ENCODE data around the gene ADGRV1.

- TF ChIP-seq CTCF (conservative IDR thresholded peaks at IDR 0.05; ENCODE audit: low read length) (no peak), EZH2phosphoT487 (IDR thresholded peaks at IDR 0.05; ENCODE audit: borderline replicate concordance) (no peak)
Measured at GRCh38 chr5:90962481-90962880, 403.9 kb downstream of the ADGRV1 start.

All from Loucy (cell line).